SK-N-SH (cell line): ENCODE data around the gene CKMT2. TPM values are rescaled to one million over a fixed set of nuclear protein-coding genes. Genes with fewer than 3 reads are reported as not detected.

ENCODE experiments used
- CTCF ChIA-PET: fragments of 300-600, 350-600 bp; formaldehyde crosslinking; extraction: SDS; loops from one replicate; lab custom pipeline; 2021; lab: Yijun Ruan, JAX
- POLR2A ChIA-PET: fragments of 350-600 bp; sonication (Branson Sonifier 250); formaldehyde crosslinking; extraction: SDS; loops from one replicate; lab custom pipeline; 2020; ENCODE audit warnings: antibody characterized with exemption, inconsistent platforms; lab: Yijun Ruan, JAX
- DNase-seq: peaks from one replicate; pipeline ENCODE4 v3.0.0; 2012
- H2AFZ ChIP-seq: fragments of 200-600 bp; sonication (generic); 2 replicates; pipeline ENCODE4 v1.8.1; 2016; ENCODE audit warnings: antibody characterized with exemption, mild to moderate bottlenecking, low read depth
- H3F3A ChIP-seq: fragments of 200-600 bp; sonication (generic); replicated peaks from 2 replicates; pipeline ENCODE3; 2016; ENCODE audit warnings: antibody characterized with exemption, mild to moderate bottlenecking; ENCODE audit not compliant: insufficient read depth
- H3K27ac ChIP-seq, 2 experiments: fragments of 200-500 bp in 1 of 2; fragments of 200-600 bp in 1 of 2; sonication (Bioruptor generic) in 1 of 2; sonication (generic), shearing (Covaris generic) in 1 of 2; 2 replicates each; pipeline versions ENCODE4 v1.5.1 to v1.6.1; 2014 to 2016; ENCODE audit warnings: low read depth in 2 of 2, inconsistent platforms in 1 of 2, low read length in 1 of 2, mild to moderate bottlenecking in 1 of 2, mixed read lengths in 1 of 2
- H3K27me3 ChIP-seq: fragments of 200-600 bp; sonication (generic), shearing (Covaris generic); 2 replicates; pipeline ENCODE4 v1.6.1; 2016; ENCODE audit warnings: mixed run types; ENCODE audit not compliant: insufficient read depth
- H3K36me3 ChIP-seq, 2 experiments: fragments of 200-500 bp in 1 of 2; fragments of 200-600 bp in 1 of 2; sonication (Bioruptor generic) in 1 of 2; sonication (generic) in 1 of 2; replicated peaks in 1 of 2; 2 replicates each; pipeline versions ENCODE3 to v1.5.1; 2014 to 2016; ENCODE audit warnings: low read length in 1 of 2, mild to moderate bottlenecking in 1 of 2; ENCODE audit not compliant: insufficient read depth in 2 of 2, control insufficient read depth in 1 of 2
- H3K4me1 ChIP-seq, 2 experiments: fragments of 200-500 bp in 1 of 2; fragments of 200-600 bp in 1 of 2; sonication (Bioruptor generic) in 1 of 2; sonication (generic), shearing (Covaris generic) in 1 of 2; 2 replicates each; pipeline versions ENCODE4 v1.5.1 to v1.6.1; 2014 to 2016; ENCODE audit warnings: low read depth in 1 of 2, low read length in 1 of 2, mixed run types in 1 of 2; ENCODE audit not compliant: insufficient read depth in 2 of 2, control insufficient read depth in 1 of 2
- H3K4me2 ChIP-seq: fragments of 200-600 bp; sonication (generic), shearing (Covaris generic); 2 replicates; pipeline ENCODE4 v1.6.1; 2017; ENCODE audit warnings: mixed run types
- H3K4me3 ChIP-seq, 2 experiments: fragments of 200-500 bp in 1 of 2; fragments of 200-600 bp in 1 of 2; sonication (Bioruptor generic) in 1 of 2; sonication (generic), shearing (Covaris generic) in 1 of 2; 2 replicates each; pipeline versions ENCODE4 v1.5.1 to v1.8.1; 2014 to 2016; ENCODE audit warnings: low read depth in 2 of 2, inconsistent platforms in 1 of 2, low read length in 1 of 2, mild to moderate bottlenecking in 1 of 2, mixed read lengths in 1 of 2, moderate library complexity in 1 of 2
- H3K79me2 ChIP-seq: fragments of 200-600 bp; sonication (generic); 2 replicates; pipeline ENCODE4 v1.8.1; 2017; ENCODE audit warnings: mild to moderate bottlenecking; ENCODE audit not compliant: insufficient read depth
- H3K9ac ChIP-seq: fragments of 200-600 bp; sonication (generic); 2 replicates; pipeline ENCODE4 v1.6.1; 2017; ENCODE audit warnings: mixed run types
- H3K9me2 ChIP-seq: fragments of 200-600 bp; sonication (generic); 2 replicates; pipeline ENCODE4 v1.6.1; 2017; ENCODE audit warnings: mixed run types
- H3K9me3 ChIP-seq: fragments of 200-600 bp; sonication (generic); 2 replicates; pipeline ENCODE4 v1.6.1; 2017; ENCODE audit warnings: mixed run types, mild to moderate bottlenecking, moderate library complexity
- H4K20me1 ChIP-seq: fragments of 200-600 bp; sonication (generic); 2 replicates; pipeline ENCODE4 v1.6.1; 2017; ENCODE audit warnings: mild to moderate bottlenecking, mixed run types; ENCODE audit not compliant: insufficient read depth
- ELF1 ChIP-seq: IDR thresholded peaks from 2 replicates; pipeline ENCODE4 v1.4.0; 2012
- FOXM1 ChIP-seq: IDR thresholded peaks from 2 replicates; pipeline ENCODE4 v1.4.0; 2012; ENCODE audit warnings: low read depth, mild to moderate bottlenecking
- GATA2 ChIP-seq: sonication (generic); formaldehyde crosslinking; IDR thresholded peaks from 2 replicates; pipeline ENCODE4 v1.5.0; 2020; ENCODE audit warnings: mild to moderate bottlenecking, missing genetic modification reagents
- IRF3 ChIP-seq: fragments of 150-350 bp; IDR thresholded peaks from 2 replicates; pipeline ENCODE4 v1.6.1; 2016; ENCODE audit warnings: mild to moderate bottlenecking, low read depth, low read length
- JUND ChIP-seq: IDR thresholded peaks from 2 replicates; pipeline ENCODE4 v1.4.0; 2012
- MAX ChIP-seq: IDR thresholded peaks from 2 replicates; pipeline ENCODE4 v1.4.0; 2012; ENCODE audit warnings: low read depth
- MEF2A ChIP-seq: IDR thresholded peaks from 2 replicates; pipeline ENCODE4 v1.4.0; 2012; ENCODE audit warnings: low read depth, borderline replicate concordance
- MXI1 ChIP-seq: IDR thresholded peaks from 2 replicates; pipeline ENCODE4 v1.6.1; 2012; ENCODE audit warnings: mild to moderate bottlenecking, low read depth, low read length, improper control_type of control experiment
- NFIC ChIP-seq: IDR thresholded peaks from 2 replicates; pipeline ENCODE4 v1.4.0; 2012; ENCODE audit warnings: borderline replicate concordance
- NRF1 ChIP-seq: IDR thresholded peaks from 2 replicates; pipeline ENCODE4 v1.6.1; 2012; ENCODE audit warnings: low read depth, mild to moderate bottlenecking, low read length
- RAD21 ChIP-seq: IDR thresholded peaks from 2 replicates; pipeline ENCODE4 v1.6.1; 2012; ENCODE audit warnings: mild to moderate bottlenecking, low read length
- RFX5 ChIP-seq: IDR thresholded peaks from 2 replicates; pipeline ENCODE4 v1.6.1; 2012; ENCODE audit warnings: mild to moderate bottlenecking, improper control_type of control experiment, low read length
- SMC3 ChIP-seq: IDR thresholded peaks from 2 replicates; pipeline ENCODE4 v1.6.1; 2012; ENCODE audit warnings: low read depth, low read length, improper control_type of control experiment
- TAF1 ChIP-seq: IDR thresholded peaks from 2 replicates; pipeline ENCODE4 v1.6.1; 2012; ENCODE audit warnings: low read depth, mild to moderate bottlenecking, low read length, moderate library complexity, borderline replicate concordance
- YY1 ChIP-seq: IDR thresholded peaks from 2 replicates; pipeline ENCODE4 v1.4.0; 2012; ENCODE audit warnings: low read depth, mild to moderate bottlenecking
- WGBS: methylation state at CpG from one replicate; pipeline ENCODE4 v1.1.6; 2017; ENCODE audit warnings: low lambda C conversion rate; 5-methylcytosine and 5-hydroxymethylcytosine counted together
- polyA plus RNA-seq, 3 experiments: library from polyadenylated mRNA; depleted of rRNA; stranded (reverse); fragments of >200 nt; gene quantifications; 2 replicates each; pipeline ENCODE4 v1.2.3, GENCODE V29; 2012

CKMT2 gene
- polyA plus RNA-seq, 1 of the 3 experiments (the other 2 are of a cell fraction) = not detected

GRCh38 chr5:81234801-81235200 is 1.7 kb downstream of the CKMT2 start:
- Histone ChIP-seq H3K27ac (no peak overlapping the region), H3K79me2 (no peaks in the 10 kb centered on the region), H3K4me3 (no peak overlapping the region), H3K9ac (no peak overlapping the region), H3K36me3 (peaks cover 0 to 2% of the 10 kb centered on the region in 2 experiments), H3K27me3 (no peaks in the 10 kb centered on the region), H3K4me1 (peaks cover 0 to 3% of the 10 kb centered on the region in 2 experiments; a peak in 1 of 4 replicates), H3K4me2 (no peak overlapping the region), H2AFZ (no peak overlapping the region), H4K20me1 (no peaks in the 10 kb centered on the region), H3F3A (no peaks in the 10 kb centered on the region), H3K9me3 (no peaks in the 10 kb centered on the region), H3K9me2 (no peaks in the 10 kb centered on the region)
- CTCF ChIA-PET = no interaction called here
- 94% methylated on average over 2 of the region's 3 CpGs for WGBS
- TF ChIP-seq TAF1 = no peak
- POLR2A ChIA-PET = no interaction called here
- DNase-seq = no peak

GRCh38 chr5:81235287-81236072 is 2.4 kb downstream of the CKMT2 start:
- Histone ChIP-seq H3K4me1 (peaks cover 0 to 3% of the 10 kb centered on the region in 2 experiments; a peak in 1 of 4 replicates), H2AFZ (no peak overlapping the region), H3K9me3 (no peaks in the 10 kb centered on the region), H3F3A (no peaks in the 10 kb centered on the region), H3K27ac (no peak overlapping the region), H3K4me2 (no peak overlapping the region), H3K9ac (no peak overlapping the region), H4K20me1 (no peaks in the 10 kb centered on the region), H3K4me3 (no peak overlapping the region), H3K27me3 (no peaks in the 10 kb centered on the region), H3K79me2 (no peaks in the 10 kb centered on the region), H3K36me3 (peaks cover 0 to 2% of the 10 kb centered on the region in 2 experiments), H3K9me2 (no peaks in the 10 kb centered on the region)
- TF ChIP-seq FOXM1 = no peak
- TF ChIP-seq RFX5 = no peak
- no peak for TF ChIP-seq IRF3
- CTCF ChIA-PET = interaction anchor here (0.7 kb wide), 1 partner anchor 565 kb away, joined by 3 read pairs; no protein-coding TSS in a partner anchor
- POLR2A ChIA-PET = no interaction called here
- 93% methylated on average over 8 of the region's 10 CpGs for WGBS
- no peak for DNase-seq

- H3K9me2 ChIP-seq = no peaks in the 10 kb centered on the region
- CTCF ChIA-PET = interaction anchor here (2.2 kb wide), 1 partner anchor 43 kb away, joined by 8 read pairs; no protein-coding TSS in a partner anchor
- H3K4me3 ChIP-seq = no peak overlapping the region
- no peak overlapping the region for H3K4me2 ChIP-seq
- no peak overlapping the region for H3K27ac ChIP-seq
- H3K79me2 ChIP-seq = no peaks in the 10 kb centered on the region
- no peak overlapping the region for H2AFZ ChIP-seq
- 90% methylated on average over 4 of the region's 4 CpGs for WGBS
- TF ChIP-seq GATA2 (CRISPR knock-in tag) (no peak), JUND (no peak), MXI1 (no peak), MEF2A (no peak), NRF1 (no peak), NFIC (no peak), TAF1 (no peak), ELF1 (no peak), RAD21 (no peak), MAX (no peak), SMC3 (no peak), YY1 (no peak)
- TF ChIP-seq, all 33 proteins: peak for 0
- POLR2A ChIA-PET = no interaction called here
- Histone ChIP-seq H3K36me3 (peaks cover 0 to 2% of the 10 kb centered on the region in 2 experiments), H3F3A (no peaks in the 10 kb centered on the region), H3K9me3 (no peaks in the 10 kb centered on the region), H3K27me3 (no peaks in the 10 kb centered on the region), H3K4me1 (no peaks in the 10 kb centered on the region; a peak in 1 of 4 replicates), H4K20me1 (no peaks in the 10 kb centered on the region), H3K9ac (no peak overlapping the region)
- no peak for DNase-seq
Measured at GRCh38 chr5:81238460-81238859, 5.3 kb downstream of the CKMT2 start.
